H9 (cell line): Measurements from ENCODE around the gene CTNNBL1. TPM values are rescaled to one million over a fixed set of nuclear protein-coding genes. Genes with fewer than 3 reads are reported as not detected.

Experiments
- DNase-seq: peaks from one replicate; pipeline ENCODE4 v3.0.0-alpha.2; 2017
- H2AFZ ChIP-seq: one replicate; pipeline ENCODE4 v1.6.1; 2013; ENCODE audit warnings: mild to moderate bottlenecking, low read length, control low read depth, moderate library complexity
- H2AK5ac ChIP-seq: 2 replicates; pipeline ENCODE4 v1.6.1; 2013; ENCODE audit warnings: low read length, control low read depth, mixed read lengths; ENCODE audit not compliant: insufficient read length
- H2BK120ac ChIP-seq: one replicate; pipeline ENCODE4 v1.6.1; 2013; ENCODE audit warnings: low read depth, mild to moderate bottlenecking, low read length, control low read depth, inconsistent platforms; ENCODE audit not compliant: poor library complexity, severe bottlenecking
- H2BK12ac ChIP-seq: 2 replicates; pipeline ENCODE4 v1.6.1; 2013; ENCODE audit warnings: low read length, control low read depth, mixed read lengths, low read depth; ENCODE audit not compliant: insufficient read length
- H2BK15ac ChIP-seq: 2 replicates; pipeline ENCODE4 v1.6.1; 2013; ENCODE audit warnings: low read depth, low read length, control low read depth
- H2BK20ac ChIP-seq: one replicate; pipeline ENCODE4 v1.6.1; 2013; ENCODE audit warnings: low read depth, mild to moderate bottlenecking, low read length, control low read depth, inconsistent platforms; ENCODE audit not compliant: poor library complexity, severe bottlenecking
- H2BK5ac ChIP-seq: 2 replicates; pipeline ENCODE4 v1.6.1; 2013; ENCODE audit warnings: low read length, control low read depth, mixed read lengths; ENCODE audit not compliant: insufficient read length
- H3K14ac ChIP-seq: 2 replicates; pipeline ENCODE4 v1.6.1; 2013; ENCODE audit warnings: low read length, control low read depth; ENCODE audit not compliant: insufficient read depth
- H3K18ac ChIP-seq: 2 replicates; pipeline ENCODE4 v1.6.1; 2013; ENCODE audit warnings: low read depth, mild to moderate bottlenecking, mixed read lengths, low read length, control low read depth; ENCODE audit not compliant: insufficient read length
- H3K23ac ChIP-seq: 2 replicates; pipeline ENCODE4 v1.6.1; 2013; ENCODE audit warnings: low read length, control low read depth, mixed read lengths, low read depth; ENCODE audit not compliant: insufficient read length
- H3K23me2 ChIP-seq: 2 replicates; pipeline ENCODE4 v1.6.1; 2013; ENCODE audit warnings: low read depth, mild to moderate bottlenecking, mixed read lengths, low read length, control low read depth; ENCODE audit not compliant: insufficient read length, poor library complexity, severe bottlenecking
- H3K27ac ChIP-seq: 2 replicates; pipeline ENCODE4 v1.5.1; 2013; ENCODE audit warnings: low read length, control low read depth, mixed read lengths, low read depth; ENCODE audit not compliant: insufficient read length
- H3K27me3 ChIP-seq: 2 replicates; pipeline ENCODE4 v1.6.1; 2013; ENCODE audit warnings: low read length, control low read depth, inconsistent platforms; ENCODE audit not compliant: insufficient read depth
- H3K4ac ChIP-seq: 2 replicates; pipeline ENCODE4 v1.6.1; 2013; ENCODE audit warnings: low read depth, mild to moderate bottlenecking, control low read depth, inconsistent platforms, low read length, moderate library complexity
- H3K4me1 ChIP-seq: 2 replicates; pipeline ENCODE4 v1.6.1; 2013; ENCODE audit warnings: low read length, control low read depth, inconsistent platforms; ENCODE audit not compliant: insufficient read depth
- H3K4me2 ChIP-seq: 2 replicates; pipeline ENCODE4 v1.6.1; 2013; ENCODE audit warnings: low read length, control low read depth, mixed read lengths; ENCODE audit not compliant: insufficient read length, insufficient read depth
- H3K56ac ChIP-seq: 2 replicates; pipeline ENCODE4 v1.6.1; 2013; ENCODE audit warnings: low read depth, mild to moderate bottlenecking, mixed read lengths, low read length, control low read depth; ENCODE audit not compliant: insufficient read length
- H3K79me1 ChIP-seq: 2 replicates; pipeline ENCODE4 v1.6.1; 2013; ENCODE audit warnings: low read depth, mild to moderate bottlenecking, moderate library complexity, low read length, control low read depth, inconsistent platforms; ENCODE audit not compliant: insufficient read depth, poor library complexity, severe bottlenecking
- H3K79me2 ChIP-seq: 2 replicates; pipeline ENCODE4 v1.6.1; 2013; ENCODE audit warnings: low read length, control low read depth, inconsistent platforms; ENCODE audit not compliant: insufficient read depth
- H3K9ac ChIP-seq: 2 replicates; pipeline ENCODE4 v1.6.1; 2013; ENCODE audit warnings: low read length, control low read depth, mixed read lengths; ENCODE audit not compliant: insufficient read length; ENCODE audit errors: extremely low read depth
- H3K9me3 ChIP-seq: one replicate; pipeline ENCODE4 v1.6.1; 2013; ENCODE audit warnings: low read depth, low read length, inconsistent platforms; ENCODE audit not compliant: control insufficient read depth
- H3T11ph ChIP-seq: one replicate; pipeline ENCODE4 v1.6.1; 2013; ENCODE audit warnings: mild to moderate bottlenecking, low read length, control low read depth, inconsistent platforms
- H4K20me1 ChIP-seq: one replicate; pipeline ENCODE4 v1.6.1; 2013; ENCODE audit not compliant: control insufficient read depth, insufficient read length, insufficient read depth
- H4K5ac ChIP-seq: 2 replicates; pipeline ENCODE4 v1.6.1; 2013; ENCODE audit warnings: low read depth, mild to moderate bottlenecking, mixed read lengths, low read length, control low read depth; ENCODE audit not compliant: insufficient read length
- H4K8ac ChIP-seq: replicated peaks from 2 replicates; pipeline ENCODE4 v1.6.1; 2013; ENCODE audit warnings: low read length, control low read depth, mixed read lengths, low read depth; ENCODE audit not compliant: insufficient read length
- H4K91ac ChIP-seq: 2 replicates; pipeline ENCODE4 v1.6.1; 2013; ENCODE audit warnings: low read depth, mild to moderate bottlenecking, moderate library complexity, mixed read lengths, low read length, control low read depth; ENCODE audit not compliant: insufficient read length
- H3K27ac Mint-ChIP-seq, 3 experiments: 2 replicates in 2 of 3; 3 replicates in 1 of 3; pipeline ENCODE4 v1.8.0; 2020 to 2021; ENCODE audit warnings: mixed read lengths in 3 of 3, mild to moderate bottlenecking in 1 of 3, moderate library complexity in 1 of 3
- H3K27me3 Mint-ChIP-seq: 2 replicates; pipeline ENCODE4 v1.8.0; 2021; ENCODE audit warnings: low read depth, mild to moderate bottlenecking, moderate library complexity, mixed read lengths
- H3K36me3 Mint-ChIP-seq, 3 experiments: 2 replicates in 2 of 3; 3 replicates in 1 of 3; pipeline ENCODE4 v1.8.0; 2020 to 2021; ENCODE audit warnings: low read depth in 3 of 3, mixed read lengths in 3 of 3; ENCODE audit not compliant: insufficient read depth in 1 of 3
- H3K4me1 Mint-ChIP-seq, 2 experiments: 2 replicates each; pipeline ENCODE4 v1.8.0; 2020; ENCODE audit warnings: mixed read lengths in 2 of 2
- H3K4me3 Mint-ChIP-seq, 2 experiments: 2 replicates in 1 of 2; 3 replicates in 1 of 2; pipeline ENCODE4 v1.8.0; 2020 to 2021; ENCODE audit warnings: mild to moderate bottlenecking in 2 of 2, mixed read lengths in 2 of 2, moderate library complexity in 1 of 2
- H3K9me3 Mint-ChIP-seq, 2 experiments: 2 replicates in 1 of 2; 3 replicates in 1 of 2; pipeline ENCODE4 v1.8.0; 2020; ENCODE audit warnings: mild to moderate bottlenecking in 2 of 2, mixed read lengths in 2 of 2, moderate library complexity in 1 of 2
- WGBS: extraction: QIAGEN DNeasy Blood & Tissue Kit; methylation state at CpG from one replicate; pipeline ENCODE4 v1.1.7; 2013; ENCODE audit warnings: missing lambda C conversion rate, low lambda C conversion rate, mixed read lengths; ENCODE audit not compliant: insufficient read length; ENCODE audit errors: extremely low coverage; 5-methylcytosine and 5-hydroxymethylcytosine counted together
- total RNA-seq: library from RNA; stranded (reverse); gene quantifications from 2 replicates; pipeline ENCODE4 v1.2.1, GENCODE V29; 2021
- TF ChIP-seq, protein P1 (sequence below): fragments of 200-600 bp; sonication (generic); conservative IDR thresholded peaks from 3 replicates; pipeline ENCODE4 v1.8.0; 2021; ENCODE audit warnings: antibody characterized with exemption, mild to moderate bottlenecking

The CTNNBL1 gene
- total RNA-seq, 1 experiment from 2014 or later = 67.2 TPM

DNA sequence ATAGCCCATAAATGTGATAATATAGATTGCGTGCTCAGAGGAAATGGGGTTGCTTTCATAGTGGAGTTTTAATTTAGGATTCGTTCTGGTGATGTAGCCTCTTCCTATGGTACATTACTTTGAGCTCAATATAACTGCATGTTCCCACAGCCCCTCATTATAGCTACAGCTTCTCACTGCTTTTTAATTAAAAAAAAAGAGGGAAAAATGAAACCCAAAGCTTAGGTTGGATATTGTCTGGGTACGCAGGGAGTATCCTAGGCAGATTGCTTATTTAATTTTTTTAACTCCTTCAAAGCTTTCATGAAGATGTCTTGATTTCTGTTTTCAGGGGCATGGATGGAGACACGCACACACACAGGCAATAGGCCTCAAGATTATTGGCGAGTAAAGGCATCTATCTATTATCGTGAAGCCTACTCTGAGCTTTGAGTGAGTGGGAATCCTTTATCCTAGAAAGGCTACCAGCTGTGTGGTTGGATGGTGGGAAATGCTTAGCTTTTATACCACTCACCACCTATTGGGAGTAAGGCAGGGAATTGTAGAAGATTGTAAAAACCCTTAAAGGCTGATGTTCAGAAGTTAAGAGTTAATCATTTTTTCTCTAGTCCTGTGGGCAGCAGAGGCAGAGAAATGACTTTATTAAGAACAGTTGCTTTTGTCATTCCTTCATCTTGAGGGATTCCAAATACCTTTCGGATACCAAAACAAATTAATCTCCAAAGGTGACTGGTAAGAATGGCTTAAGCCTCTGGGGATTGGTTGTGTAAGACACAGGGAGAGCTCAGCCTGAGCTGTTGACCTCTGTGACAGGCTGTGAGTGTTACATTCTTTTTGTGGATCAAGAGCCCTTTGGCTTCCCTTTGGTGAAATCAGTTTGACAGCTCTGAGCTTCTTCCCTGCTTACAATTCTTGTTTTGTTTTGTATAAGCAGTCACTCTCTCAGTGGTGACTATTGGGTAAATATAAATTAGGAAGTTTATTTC lies 33.4 kb downstream of the CTNNBL1 start:
- Histone ChIP-seq H3K9ac (no peak overlapping the region), H3K27me3 (no peaks in the 10 kb centered on the region), H3K79me2 (no peaks in the 10 kb centered on the region), H4K91ac (no peak overlapping the region), H3K23ac (no peak overlapping the region), H4K5ac (no peak overlapping the region), H4K8ac (no peak overlapping the region), H2AK5ac (no peak overlapping the region), H2BK5ac (no peak overlapping the region), H3K23me2 (no peaks in the 10 kb centered on the region), H2AFZ (no peak overlapping the region), H4K20me1 (no peaks in the 10 kb centered on the region), H3K79me1 (peaks cover 2% of the 10 kb centered on the region), H3K4me2 (no peak overlapping the region), H3K4me1 (peaks cover 4% of the 10 kb centered on the region; the same call in 1 of the 2 replicates), H3T11ph (no peak overlapping the region), H3K56ac (no peak overlapping the region), H2BK15ac (no peak overlapping the region), H3K14ac (no peak overlapping the region), H2BK12ac (no peak overlapping the region), H2BK120ac (no peak overlapping the region), H2BK20ac (no peak overlapping the region), H3K4ac (no peak overlapping the region), H3K9me3 (no peaks in the 10 kb centered on the region), H3K18ac (no peak overlapping the region), H3K27ac (no peak overlapping the region)
- DNase-seq = no peak
- peak overlapping the region in 2 of 3 experiments; percentile 33 to 82; a peak in 5 of 7 replicates for H3K27ac Mint-ChIP-seq
- H3K36me3 Mint-ChIP-seq = peaks cover 2 to 9% (median 3%) of the 10 kb centered on the region in 3 experiments; a peak in 5 of 7 replicates
- no peaks in the 10 kb centered on the region for H3K27me3 Mint-ChIP-seq
- H3K4me1 Mint-ChIP-seq = peaks cover 41 to 49% of the 10 kb centered on the region in 2 experiments
- H3K9me3 Mint-ChIP-seq = no peaks in the 10 kb centered on the region
- no peak overlapping the region; a peak in 1 of 5 replicates for H3K4me3 Mint-ChIP-seq
- TF ChIP-seq, protein P1, sequence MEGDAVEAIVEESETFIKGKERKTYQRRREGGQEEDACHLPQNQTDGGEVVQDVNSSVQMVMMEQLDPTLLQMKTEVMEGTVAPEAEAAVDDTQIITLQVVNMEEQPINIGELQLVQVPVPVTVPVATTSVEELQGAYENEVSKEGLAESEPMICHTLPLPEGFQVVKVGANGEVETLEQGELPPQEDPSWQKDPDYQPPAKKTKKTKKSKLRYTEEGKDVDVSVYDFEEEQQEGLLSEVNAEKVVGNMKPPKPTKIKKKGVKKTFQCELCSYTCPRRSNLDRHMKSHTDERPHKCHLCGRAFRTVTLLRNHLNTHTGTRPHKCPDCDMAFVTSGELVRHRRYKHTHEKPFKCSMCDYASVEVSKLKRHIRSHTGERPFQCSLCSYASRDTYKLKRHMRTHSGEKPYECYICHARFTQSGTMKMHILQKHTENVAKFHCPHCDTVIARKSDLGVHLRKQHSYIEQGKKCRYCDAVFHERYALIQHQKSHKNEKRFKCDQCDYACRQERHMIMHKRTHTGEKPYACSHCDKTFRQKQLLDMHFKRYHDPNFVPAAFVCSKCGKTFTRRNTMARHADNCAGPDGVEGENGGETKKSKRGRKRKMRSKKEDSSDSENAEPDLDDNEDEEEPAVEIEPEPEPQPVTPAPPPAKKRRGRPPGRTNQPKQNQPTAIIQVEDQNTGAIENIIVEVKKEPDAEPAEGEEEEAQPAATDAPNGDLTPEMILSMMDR = no peak
- WGBS = no CpG with 5 or more reads among the region's 7 CpGs
